A549 (cell line): ENCODE results near the gene RTEL1. TPM values are rescaled to one million over a fixed set of nuclear protein-coding genes. Genes with fewer than 3 reads are reported as not detected.

Experiments
- ATAC-seq, 2 experiments: fragments of 200-7000 bp in 1 of 2; fragments of >200 bp in 1 of 2; cut with Nextera tagmentation in 1 of 2; cut with Tn5 transposase in 1 of 2; 3 replicates each; pipeline versions ENCODE4 v1.8.0 to v1.9.1; 2018 to 2020; ENCODE audit warnings: mild to moderate bottlenecking in 1 of 2, moderate library complexity in 1 of 2
- CTCF ChIA-PET: fragments of 300-600 bp; sonication (Branson Sonifier 250); formaldehyde crosslinking; extraction: SDS; loops from one replicate; lab custom pipeline; 2021; ENCODE audit warnings: antibody characterized with exemption, inconsistent platforms; lab: Yijun Ruan, JAX
- POLR2A ChIA-PET: fragments of 350-600 bp; formaldehyde crosslinking; extraction: SDS; loops from one replicate; lab custom pipeline; 2021; ENCODE audit warnings: antibody characterized with exemption, inconsistent platforms; lab: Yijun Ruan, JAX
- DNase-seq, 2 experiments: peaks; one replicate each; pipeline versions ENCODE4 v3.0.0 to v3.0.0-alpha.2; 2011 to 2016; ENCODE audit warnings: low read depth in 1 of 2, low spot score in 1 of 2
- FAIRE-seq: peaks from 2 replicates; lab custom pipeline; 2011; peaks lifted over from hg19 to GRCh38; lab: Jason Lieb, UNC
- H3K27ac ChIP-seq, 2 experiments: fragments of >200 bp; sonication (Bioruptor Twin); formaldehyde crosslinking; 3 replicates each; pipeline ENCODE4 v1.5.1; 2016 to 2017
- H3K4me1 ChIP-seq: fragments of >200 bp; sonication (Bioruptor Twin); formaldehyde crosslinking; 3 replicates; pipeline ENCODE4 v1.6.1; 2016
- H3K4me2 ChIP-seq: fragments of >200 bp; sonication (Bioruptor Twin); formaldehyde crosslinking; 3 replicates; pipeline ENCODE4 v1.6.1; 2016
- H3K4me3 ChIP-seq: fragments of >200 bp; sonication (Bioruptor Twin); formaldehyde crosslinking; 3 replicates; pipeline ENCODE4 v1.5.1; 2016
- H3K9me3 ChIP-seq: fragments of >200 bp; sonication (Bioruptor Twin); formaldehyde crosslinking; 3 replicates; pipeline ENCODE4 v1.6.1; 2016
- BHLHE40 ChIP-seq: IDR thresholded peaks from 2 replicates; pipeline ENCODE4 v1.6.1; 2012; ENCODE audit warnings: low read depth, low read length, inconsistent platforms
- CEBPB ChIP-seq, 2 experiments: fragments of >200 bp in 1 of 2; sonication (Bioruptor Twin) in 1 of 2; formaldehyde crosslinking in 1 of 2; IDR thresholded peaks; 2 replicates each; pipeline ENCODE4 v1.6.1; 2012 to 2016
- CHD4 ChIP-seq: fragments of 200-600 bp; sonication (generic); IDR thresholded peaks from 2 replicates; pipeline ENCODE4 v1.6.1; 2016; ENCODE audit warnings: antibody characterized with exemption, mild to moderate bottlenecking, borderline replicate concordance
- ELK1 ChIP-seq: fragments of 150-350 bp; IDR thresholded peaks from 2 replicates; pipeline ENCODE4 v1.6.1; 2014; ENCODE audit warnings: low read depth, mild to moderate bottlenecking, low read length
- EP300 ChIP-seq, 2 experiments: fragments of >200 bp; sonication (Bioruptor Twin); formaldehyde crosslinking; IDR thresholded peaks; 2 replicates in 1 of 2; 3 replicates in 1 of 2; pipeline ENCODE4 v1.6.1; 2016 to 2017
- ESRRA ChIP-seq: fragments of 150-350 bp; IDR thresholded peaks from 2 replicates; pipeline ENCODE4 v1.6.1; 2014; ENCODE audit warnings: mild to moderate bottlenecking, low read length, borderline replicate concordance
- FOSB ChIP-seq: fragments of 250-450 bp; sonication (Bioruptor Pico); IDR thresholded peaks from 2 replicates; pipeline ENCODE4 v1.5.0; 2020; ENCODE audit warnings: mild to moderate bottlenecking, moderate library complexity
- FOSL2 ChIP-seq, 2 experiments: fragments of 450-650 bp in 1 of 2; fragments of >200 bp in 1 of 2; sonication (Bioruptor Twin) in 1 of 2; formaldehyde crosslinking; IDR thresholded peaks; 2 replicates each; pipeline versions ENCODE4 v1.5.0 to v1.6.1; 2016 to 2020; ENCODE audit warnings: mild to moderate bottlenecking in 1 of 2, moderate library complexity in 1 of 2
- GATA3 ChIP-seq: IDR thresholded peaks from 2 replicates; pipeline ENCODE4 v1.6.1; 2012; ENCODE audit warnings: borderline replicate concordance
- HEYL ChIP-seq: fragments of 250-450 bp; sonication (Bioruptor Pico); IDR thresholded peaks from 2 replicates; pipeline ENCODE4 v1.8.0; 2021; ENCODE audit warnings: mild to moderate bottlenecking, moderate library complexity
- HOXA7 ChIP-seq: fragments of 250-450 bp; sonication (Bioruptor Pico); IDR thresholded peaks from 2 replicates; pipeline ENCODE4 v1.5.0; 2020; ENCODE audit warnings: mild to moderate bottlenecking, moderate library complexity
- JUN ChIP-seq, 2 experiments: fragments of >200 bp; sonication (Bioruptor Twin); formaldehyde crosslinking; IDR thresholded peaks; 2 replicates in 1 of 2; 3 replicates in 1 of 2; pipeline ENCODE4 v1.6.1; 2016 to 2017
- JUNB ChIP-seq: fragments of >200 bp; sonication (Bioruptor Twin); formaldehyde crosslinking; IDR thresholded peaks from 2 replicates; pipeline ENCODE4 v1.6.1; 2016
- KDM1A ChIP-seq: fragments of 200-600 bp; sonication (generic); IDR thresholded peaks from 2 replicates; pipeline ENCODE4 v1.6.1; 2016; ENCODE audit warnings: low read depth, mild to moderate bottlenecking
- KDM5A ChIP-seq: fragments of 200-600 bp; sonication (generic); IDR thresholded peaks from 2 replicates; pipeline ENCODE4 v1.6.1; 2016; ENCODE audit warnings: antibody characterized with exemption, mild to moderate bottlenecking
- MAX ChIP-seq: IDR thresholded peaks from 2 replicates; pipeline ENCODE4 v1.6.1; 2012
- NFE2L2 ChIP-seq: fragments of 150-350 bp; conservative IDR thresholded peaks from 2 replicates; pipeline ENCODE4 v1.6.1; 2014; ENCODE audit warnings: low read length
- NPAS2 ChIP-seq: fragments of 250-450 bp; sonication (Bioruptor Pico); IDR thresholded peaks from 2 replicates; pipeline ENCODE4 v1.8.0; 2022; ENCODE audit warnings: mild to moderate bottlenecking, moderate library complexity, borderline replicate concordance
- PHF8 ChIP-seq: fragments of 200-600 bp; sonication (generic); IDR thresholded peaks from 2 replicates; pipeline ENCODE4 v1.6.1; 2016; ENCODE audit warnings: low read depth, mild to moderate bottlenecking, antibody characterized with exemption, moderate library complexity, borderline replicate concordance
- RAD21 ChIP-seq, 2 experiments: fragments of >200 bp in 1 of 2; sonication (Bioruptor Twin) in 1 of 2; formaldehyde crosslinking in 1 of 2; IDR thresholded peaks in 1 of 2; conservative IDR thresholded peaks in 1 of 2; 2 replicates in 1 of 2; 3 replicates in 1 of 2; pipeline ENCODE4 v1.6.1; 2012 to 2018; ENCODE audit warnings: inconsistent platforms in 1 of 2
- RFX5 ChIP-seq: fragments of 450-650 bp; IDR thresholded peaks from 2 replicates; pipeline ENCODE4 v1.7.1; 2014; ENCODE audit warnings: antibody characterized with exemption, mild to moderate bottlenecking, moderate library complexity
- SREBF2 ChIP-seq: fragments of 450-650 bp; IDR thresholded peaks from 2 replicates; pipeline ENCODE4 v1.6.1; 2014; ENCODE audit warnings: mild to moderate bottlenecking, moderate library complexity
- TFCP2L1 ChIP-seq: fragments of 250-450 bp; sonication (Bioruptor Pico); IDR thresholded peaks from 2 replicates; pipeline ENCODE4 v1.5.0; 2021; ENCODE audit warnings: mild to moderate bottlenecking
- TP53 ChIP-seq: fragments of 250-450 bp; sonication (Bioruptor Pico); IDR thresholded peaks from 2 replicates; pipeline ENCODE4 v1.5.0; 2021; ENCODE audit warnings: mild to moderate bottlenecking, moderate library complexity
- ZC3H11A ChIP-seq: fragments of 450-650 bp; IDR thresholded peaks from 2 replicates; pipeline ENCODE4 v1.6.1; 2014; ENCODE audit warnings: antibody characterized with exemption, mild to moderate bottlenecking
- ZFP36 ChIP-seq: fragments of 450-650 bp; IDR thresholded peaks from 2 replicates; pipeline ENCODE4 v1.6.1; 2014; ENCODE audit warnings: borderline replicate concordance; ENCODE audit not compliant: partially characterized antibody
- ZNF302 ChIP-seq: fragments of 250-450 bp; sonication (Bioruptor Pico); IDR thresholded peaks from 2 replicates; pipeline ENCODE4 v1.9.0; 2021; ENCODE audit warnings: inconsistent platforms, mild to moderate bottlenecking, moderate library complexity
- WGBS: methylation state at CpG from one replicate; pipeline ENCODE4 v1.1.6; 2017; ENCODE audit errors: missing lambda C conversion rate; 5-methylcytosine and 5-hydroxymethylcytosine counted together
- polyA plus RNA-seq, 4 experiments: library from polyadenylated mRNA; depleted of rRNA in 3 of 4; stranded (reverse); fragments of >200 nt; fragmentation: RNase III in 1 of 4; extraction: RNeasy Plus Mini Kit Qiagen cat#74134 plus additional on column Dnase treatment in 1 of 4; gene quantifications; 2 replicates in 3 of 4; 3 replicates in 1 of 4; pipeline ENCODE4 v1.2.3, GENCODE V29; 2011 to 2017
- TF ChIP-seq, protein P1 (sequence below): fragments of 450-650 bp; IDR thresholded peaks from 2 replicates; pipeline ENCODE4 v1.6.1; 2014; ENCODE audit warnings: antibody characterized with exemption
- TF ChIP-seq, protein P2 (sequence below): fragments of >200 bp; sonication (Bioruptor Twin); formaldehyde crosslinking; IDR thresholded peaks from 2 replicates; pipeline ENCODE4 v1.6.1; 2016

Gene RTEL1
- polyA plus RNA-seq, 2 of the 4 experiments (the other 2 are of a cell fraction), result 11.3 to 12.6 TPM

DNA sequence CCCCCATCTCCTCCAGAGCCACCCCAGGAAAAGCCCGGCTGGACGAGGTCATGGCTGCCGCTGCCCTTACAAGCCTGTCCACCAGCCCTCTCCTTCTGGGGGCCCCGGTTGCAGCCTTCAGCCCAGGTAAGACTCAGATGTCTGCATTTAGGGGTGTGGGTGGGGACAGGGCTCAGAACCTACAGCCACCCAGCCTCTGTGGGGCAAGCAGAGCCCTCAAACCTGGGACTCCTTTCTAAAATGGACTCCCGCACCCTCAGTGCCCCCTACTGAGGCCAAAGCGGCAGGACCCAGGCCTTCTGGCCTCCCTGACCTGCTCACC lies 83.2 kb downstream of the RTEL1 start:
- CTCF ChIA-PET, result interaction anchor here (0.7 to 2.2 kb wide), 10 partner anchors 10 to 233 kb away, joined by 3 to 12 read pairs (median 4); no protein-coding TSS in a partner anchor
- POLR2A ChIA-PET, result interaction anchor here (0.5 to 1.6 kb wide), 11 partner anchors 9 to 239 kb away, joined by 3 to 16 read pairs (median 5); partner anchors contain the start of genes ARFRP1, DNAJC5, PPDPF and TPD52L2
- no peak for FAIRE-seq
- Histone ChIP-seq H3K9me3 (no peaks in the 10 kb centered on the region), H3K27ac (peak overlapping the region; percentile 93 to 96)
- no peak for DNase-seq
- ATAC-seq, result peak in 1 of 2 experiments; percentile 9; a peak in 3 of 6 replicates
- 10% methylated on average over 5 of the region's 6 CpGs for WGBS
- TF ChIP-seq RFX5, result no peak
- TF ChIP-seq, protein P1, sequence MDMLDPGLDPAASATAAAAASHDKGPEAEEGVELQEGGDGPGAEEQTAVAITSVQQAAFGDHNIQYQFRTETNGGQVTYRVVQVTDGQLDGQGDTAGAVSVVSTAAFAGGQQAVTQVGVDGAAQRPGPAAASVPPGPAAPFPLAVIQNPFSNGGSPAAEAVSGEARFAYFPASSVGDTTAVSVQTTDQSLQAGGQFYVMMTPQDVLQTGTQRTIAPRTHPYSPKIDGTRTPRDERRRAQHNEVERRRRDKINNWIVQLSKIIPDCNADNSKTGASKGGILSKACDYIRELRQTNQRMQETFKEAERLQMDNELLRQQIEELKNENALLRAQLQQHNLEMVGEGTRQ, result 0 out of 2 replicates have a peak, but pooled peaks have one; percentile 1
- TF ChIP-seq, all 56 proteins: peak for 1
- Histone ChIP-seq H3K4me3 (peak overlapping the region; percentile 97), H3K4me1 (peaks cover 17% of the 10 kb centered on the region), H3K4me2 (peak overlapping the region; percentile 98)

DNA sequence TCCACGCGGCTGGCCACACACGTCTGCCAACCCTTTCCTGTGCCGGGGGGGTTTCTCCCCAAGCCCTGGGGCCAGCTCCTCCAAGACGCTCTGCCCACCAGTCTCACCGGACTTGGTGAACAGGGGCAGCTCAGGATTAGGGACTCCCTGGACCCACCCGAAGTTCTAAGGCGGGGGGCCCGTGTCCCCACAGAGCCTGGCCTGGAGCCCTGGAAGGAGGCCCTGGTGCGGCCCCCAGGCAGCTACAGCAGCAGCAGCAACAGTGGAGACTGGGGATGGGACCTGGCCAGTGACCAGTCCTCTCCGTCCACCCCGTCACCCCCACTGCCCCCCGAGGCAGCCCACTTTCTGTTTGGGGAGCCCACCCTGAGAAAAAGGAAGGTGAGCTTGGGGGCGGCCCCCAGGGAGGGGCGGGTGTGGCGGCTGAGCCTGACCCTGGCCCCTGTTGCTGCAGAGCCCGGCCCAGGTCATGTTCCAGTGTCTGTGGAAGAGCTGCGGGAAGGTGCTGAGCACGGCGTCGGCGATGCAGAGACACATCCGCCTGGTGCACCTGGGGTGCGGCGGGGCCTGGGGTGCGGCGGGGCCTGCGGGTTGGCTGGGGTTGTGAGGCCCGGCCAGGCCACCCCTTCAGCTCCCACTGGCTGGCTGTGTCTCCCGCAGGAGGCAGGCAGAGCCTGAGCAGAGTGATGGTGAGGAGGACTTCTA lies 83.7 kb downstream of the RTEL1 start:
- Histone ChIP-seq H3K9me3 (no peaks in the 10 kb centered on the region), H3K4me1 (peaks cover 17% of the 10 kb centered on the region), H3K4me3 (peak overlapping the region; percentile 97), H3K4me2 (peak overlapping the region; percentile 98), H3K27ac (peak overlapping the region; percentile 93 to 96)
- 54% methylated on average over 8 of the region's 30 CpGs for WGBS
- CTCF ChIA-PET, result interaction anchor here (0.9 to 2.2 kb wide), 8 partner anchors 10 to 232 kb away, joined by 3 to 12 read pairs (median 4); no protein-coding TSS in a partner anchor
- POLR2A ChIA-PET, result interaction anchor here (0.5 to 1.6 kb wide), 10 partner anchors 8 to 239 kb away, joined by 3 to 16 read pairs (median 6); partner anchors contain the start of genes ARFRP1, DNAJC5, PPDPF and TPD52L2
- ATAC-seq (no peak), DNase-seq (no peak), FAIRE-seq (no peak)
- no peak for TF ChIP-seq EP300 (IDR thresholded peaks at IDR 0.05)
- TF ChIP-seq, protein P2, sequence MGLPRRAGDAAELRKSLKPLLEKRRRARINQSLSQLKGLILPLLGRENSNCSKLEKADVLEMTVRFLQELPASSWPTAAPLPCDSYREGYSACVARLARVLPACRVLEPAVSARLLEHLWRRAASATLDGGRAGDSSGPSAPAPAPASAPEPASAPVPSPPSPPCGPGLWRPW, result no peak
- TF ChIP-seq ZC3H11A, result no peak
- TF ChIP-seq GATA3, result no peak
- TF ChIP-seq TP53, result no peak
- no peak for TF ChIP-seq KDM1A
- no peak for TF ChIP-seq TFCP2L1
- no peak for TF ChIP-seq HOXA7 (CRISPR knock-in tag)
- TF ChIP-seq JUNB, result no peak
- TF ChIP-seq NPAS2, result no peak
- TF ChIP-seq MAX, result no peak
- TF ChIP-seq ZFP36, result no peak
- TF ChIP-seq HEYL (CRISPR knock-in tag), result no peak
- no peak for TF ChIP-seq RFX5
- no peak for TF ChIP-seq ELK1
- no peak for TF ChIP-seq FOSB
- TF ChIP-seq RAD21 (conservative IDR thresholded peaks at IDR 0.05 in 1 of 2, IDR thresholded peaks at IDR 0.05 in 1 of 2), result no peak
- TF ChIP-seq ZNF302 (CRISPR knock-in tag), result no peak
- TF ChIP-seq ESRRA, result no peak

DNA sequence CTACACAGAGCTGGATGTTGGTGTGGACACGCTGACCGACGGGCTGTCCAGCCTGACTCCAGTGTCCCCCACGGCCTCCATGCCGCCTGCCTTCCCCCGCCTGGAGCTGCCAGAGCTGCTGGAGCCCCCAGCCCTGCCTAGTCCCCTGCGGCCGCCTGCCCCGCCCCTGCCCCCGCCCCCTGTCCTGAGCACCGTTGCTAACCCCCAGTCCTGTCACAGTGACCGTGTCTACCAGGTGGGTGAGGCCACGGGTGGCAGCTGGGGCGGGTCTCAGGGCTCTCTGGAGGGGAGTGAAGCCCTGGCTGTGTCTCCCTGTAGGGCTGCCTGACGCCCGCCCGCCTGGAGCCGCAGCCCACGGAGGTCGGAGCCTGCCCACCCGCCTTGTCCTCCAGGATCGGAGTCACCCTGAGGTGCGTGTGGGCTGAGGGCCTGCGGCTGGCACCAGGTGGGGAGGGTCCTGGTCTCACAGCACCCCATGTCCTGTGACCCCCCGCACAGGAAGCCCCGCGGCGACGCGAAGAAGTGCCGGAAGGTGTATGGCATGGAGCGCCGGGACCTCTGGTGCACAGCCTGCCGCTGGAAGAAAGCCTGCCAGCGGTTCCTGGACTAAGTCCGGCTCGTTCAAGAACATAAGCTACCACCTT lies 84.4 kb downstream of the RTEL1 start:
- H3K9me3 ChIP-seq, result no peaks in the 10 kb centered on the region
- FAIRE-seq, result no peak
- WGBS, result 87% methylated on average over 27 of the region's 37 CpGs
- no peak for TF ChIP-seq CEBPB (IDR thresholded peaks at IDR 0.05)
- TF ChIP-seq BHLHE40, result no peak
- TF ChIP-seq CHD4, result no peak
- TF ChIP-seq FOSL2 (IDR thresholded peaks at IDR 0.05), result no peak
- TF ChIP-seq FOSL2 (CRISPR knock-in tag; IDR thresholded peaks at IDR 0.05), result no peak
- no peak for TF ChIP-seq KDM5A
- TF ChIP-seq RFX5, result no peak
- no peak for TF ChIP-seq JUN (IDR thresholded peaks at IDR 0.05)
- no peak for TF ChIP-seq EP300 (IDR thresholded peaks at IDR 0.05)
- TF ChIP-seq NFE2L2, result no peak
- TF ChIP-seq ZC3H11A, result no peak
- no peak for TF ChIP-seq HEYL (CRISPR knock-in tag)
- TF ChIP-seq PHF8, result no peak
- TF ChIP-seq ZFP36, result no peak
- no peak for TF ChIP-seq NPAS2
- TF ChIP-seq SREBF2, result no peak
- H3K4me2 ChIP-seq, result no peak overlapping the region; the same call in 2 of the 3 replicates
- no peak for ATAC-seq
- POLR2A ChIA-PET, result no interaction called here
- H3K4me3 ChIP-seq, result no peak overlapping the region
- DNase-seq, result no peak
- H3K4me1 ChIP-seq, result peaks cover 17% of the 10 kb centered on the region
- CTCF ChIA-PET, result interaction anchor here (1.0 to 2.2 kb wide), 7 partner anchors 9 to 232 kb away, joined by 3 to 12 read pairs (median 4); no protein-coding TSS in a partner anchor
- H3K27ac ChIP-seq, result peak overlapping the region in 1 of 2 experiments; percentile 93; a peak in 2 of 6 replicates
